H1 (cell line): ENCODE measurements around the gene TNFAIP8L3.

ENCODE experiments used
- CHD2 ChIP-seq: IDR thresholded peaks from 2 replicates; pipeline ENCODE4 v1.6.1; 2012; ENCODE audit warnings: low read length, improper control_type of control experiment
- CTCF ChIP-seq, 3 experiments: IDR thresholded peaks; 1 replicate in 2 of 3; 2 replicates in 1 of 3; pipeline versions ENCODE4 v1.5.1 to v1.6.1; 2011; ENCODE audit warnings: low read length in 3 of 3, mild to moderate bottlenecking in 3 of 3, inconsistent platforms in 2 of 3, low read depth in 1 of 3, moderate library complexity in 1 of 3; ENCODE audit not compliant: insufficient read depth in 1 of 3; ENCODE audit errors: control extremely low read depth in 1 of 3
- E2F6 ChIP-seq: IDR thresholded peaks from 2 replicates; pipeline ENCODE4 v1.6.1; 2012; ENCODE audit warnings: inconsistent platforms
- EZH2 ChIP-seq: fragments of 200-600 bp; sonication (generic); IDR thresholded peaks from 2 replicates; pipeline ENCODE4 v1.7.1; 2012; ENCODE audit warnings: low read depth, mild to moderate bottlenecking, moderate library complexity, low read length, inconsistent platforms; ENCODE audit not compliant: severe bottlenecking
- POLR2A ChIP-seq, 2 experiments: IDR thresholded peaks; 1 replicate in 1 of 2; 2 replicates in 1 of 2; pipeline ENCODE4 v1.6.1; 2011; ENCODE audit warnings: low read depth in 2 of 2, low read length in 2 of 2, mild to moderate bottlenecking in 2 of 2; ENCODE audit errors: control extremely low read depth in 1 of 2
- TAF7 ChIP-seq: optimal IDR thresholded peaks from 2 replicates; pipeline ENCODE3; 2011; ENCODE audit warnings: low read depth, mild to moderate bottlenecking, inconsistent platforms, low read length, moderate library complexity, borderline replicate concordance

DNA sequence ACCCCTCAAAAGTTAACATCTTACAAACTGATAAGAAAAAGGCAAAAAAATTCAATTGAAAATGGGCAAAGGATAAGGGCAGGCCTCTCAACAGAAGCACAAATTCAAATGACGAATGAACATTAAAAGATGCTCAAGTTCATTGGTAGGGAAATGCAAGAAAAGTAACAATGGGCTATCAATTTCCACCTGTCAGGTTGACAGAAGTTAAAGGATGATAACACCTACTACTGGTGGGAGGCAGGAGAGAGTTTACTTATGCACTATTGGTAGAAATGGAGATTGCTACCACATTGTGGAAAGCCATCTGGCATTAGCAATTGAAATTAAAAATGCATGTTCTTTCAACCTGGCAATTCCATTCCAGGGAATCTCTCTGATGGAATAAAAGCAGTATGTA lies 35.6 kb upstream of the TNFAIP8L3 start:
- TF ChIP-seq CTCF (IDR thresholded peaks at IDR 0.05; ENCODE audit: control extremely low read depth in 1 of 3, insufficient read depth in 1 of 3, low read depth in 1 of 3, low read length in 3 of 3): no peak
- no peak for TF ChIP-seq E2F6
- TF ChIP-seq TAF7: no peak
- TF ChIP-seq POLR2A (IDR thresholded peaks at IDR 0.05; ENCODE audit: control extremely low read depth in 1 of 2, low read depth in 2 of 2, low read length in 2 of 2): no peak
- TF ChIP-seq EZH2: no peak
- TF ChIP-seq CHD2: no peak
